Smooth muscle cell (in vitro differentiated cells): ENCODE results near the gene TLR4. TPM values are rescaled to one million over a fixed set of nuclear protein-coding genes. Genes with fewer than 3 reads are reported as not detected.

Experiments
- DNase-seq: peaks from one replicate; lab custom pipeline; 2025; ENCODE audit not compliant: unreplicated experiment; lab: John Stamatoyannopoulos, UW
- H2AFZ ChIP-seq: fragments of 200-600 bp; sonication (generic); 2 replicates; pipeline ENCODE4 v1.6.0; 2016; ENCODE audit warnings: antibody characterized with exemption, low read depth, mild to moderate bottlenecking
- H3F3A ChIP-seq: fragments of 200-600 bp; sonication (generic); 2 replicates; pipeline ENCODE4 v1.6.0; 2017; ENCODE audit warnings: antibody characterized with exemption, low read depth
- H3K27ac ChIP-seq: fragments of 200-600 bp; sonication (generic); 2 replicates; pipeline ENCODE4 v1.5.1; 2016; ENCODE audit warnings: low read depth, mild to moderate bottlenecking
- H3K27me3 ChIP-seq: fragments of 200-600 bp; sonication (generic); 2 replicates; pipeline ENCODE4 v1.6.1; 2016; ENCODE audit warnings: low read depth, mild to moderate bottlenecking
- H3K36me3 ChIP-seq: fragments of 200-600 bp; sonication (generic); 2 replicates; pipeline ENCODE4 v1.5.1; 2016; ENCODE audit warnings: low read depth
- H3K4me1 ChIP-seq: fragments of 200-600 bp; sonication (generic); 2 replicates; pipeline ENCODE4 v1.5.1; 2016; ENCODE audit warnings: low read depth
- H3K4me2 ChIP-seq: fragments of 200-600 bp; sonication (generic); 2 replicates; pipeline ENCODE4 v1.6.0; 2016; ENCODE audit warnings: mild to moderate bottlenecking
- H3K4me3 ChIP-seq: fragments of 200-600 bp; sonication (generic); 2 replicates; pipeline ENCODE4 v1.5.1; 2016; ENCODE audit warnings: mild to moderate bottlenecking
- H3K79me2 ChIP-seq: fragments of 200-600 bp; sonication (generic); 2 replicates; pipeline ENCODE4 v1.6.0; 2016; ENCODE audit warnings: low read depth, mild to moderate bottlenecking
- H3K9ac ChIP-seq: fragments of 200-600 bp; sonication (generic); 2 replicates; pipeline ENCODE4 v1.6.0; 2016; ENCODE audit warnings: low read depth
- H3K9me3 ChIP-seq: fragments of 200-600 bp; sonication (generic); replicated peaks from 2 replicates; pipeline ENCODE4 v1.5.1; 2016; ENCODE audit warnings: low read depth
- H4K20me1 ChIP-seq: fragments of 200-600 bp; sonication (generic); 2 replicates; pipeline ENCODE4 v1.6.0; 2016; ENCODE audit warnings: low read depth
- CTCF ChIP-seq: fragments of 200-600 bp; sonication (generic); IDR thresholded peaks from 2 replicates; pipeline ENCODE4 v1.5.1; 2017; ENCODE audit warnings: borderline replicate concordance, mild to moderate bottlenecking, antibody characterized with exemption; ENCODE audit not compliant: insufficient read depth, poor library complexity, severe bottlenecking
- WGBS: methylation state at CpG from one replicate; pipeline ENCODE4 v1.1.7; 2016; ENCODE audit warnings: low lambda C conversion rate; 5-methylcytosine and 5-hydroxymethylcytosine counted together
- polyA plus RNA-seq: library from polyadenylated mRNA; unstranded; fragments of >200 nt; fragmentation: Nextera tagmentation; extraction: Ambion mirVana; gene quantifications from 2 replicates; pipeline ENCODE4 v1.2.1, GENCODE V29; 2016
- total RNA-seq: library from RNA; depleted of rRNA; stranded (reverse); fragments of >200 nt; gene quantifications from 2 replicates; pipeline ENCODE4 v1.2.3, GENCODE V29; 2014

Gene TLR4
- total and polyA plus RNA-seq, 2 experiments from 2014 or later = 6.9 to 16.0 TPM

GRCh38 chr9:117715411-117715989 lies 11.3 kb downstream of the TLR4 start:
- no peak overlapping the region for H3K27ac ChIP-seq
- no peak overlapping the region for H3K4me3 ChIP-seq
- H3K36me3 ChIP-seq = peaks cover 18% of the 10 kb centered on the region
- TF ChIP-seq CTCF = no peak
- no peaks in the 10 kb centered on the region for H4K20me1 ChIP-seq
- H2AFZ ChIP-seq = no peak overlapping the region
- no peaks in the 10 kb centered on the region for H3F3A ChIP-seq
- H3K9ac ChIP-seq = no peak overlapping the region
- no peak overlapping the region for H3K4me2 ChIP-seq
- no peaks in the 10 kb centered on the region for H3K4me1 ChIP-seq
- DNase-seq = no peak
- WGBS = 86% methylated on average over 5 of the region's 5 CpGs
- no peaks in the 10 kb centered on the region for H3K79me2 ChIP-seq
- H3K27me3 ChIP-seq = no peaks in the 10 kb centered on the region
- no peaks in the 10 kb centered on the region for H3K9me3 ChIP-seq

DNA sequence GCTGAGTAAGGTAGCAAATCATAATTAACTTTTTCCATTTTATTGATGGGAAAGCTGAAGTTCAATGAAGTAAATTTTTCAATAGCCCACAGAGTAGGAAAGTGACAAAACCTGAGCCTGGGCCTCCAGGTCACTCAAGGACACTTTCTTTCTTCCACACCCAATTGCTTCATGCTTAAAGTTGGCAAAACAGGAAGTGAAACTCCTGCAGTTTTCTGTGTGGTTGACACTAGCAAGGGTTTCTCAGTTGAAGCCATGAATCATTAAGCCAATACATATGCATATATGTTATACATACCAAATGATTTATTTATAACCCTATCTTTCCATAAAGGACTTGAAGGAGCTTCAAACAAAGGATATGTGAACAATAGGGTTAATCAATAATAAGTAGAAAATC lies 13.9 kb downstream of the TLR4 start:
- Histone ChIP-seq H3K9ac (no peak overlapping the region), H3K9me3 (no peaks in the 10 kb centered on the region), H3K27me3 (no peaks in the 10 kb centered on the region), H3F3A (no peaks in the 10 kb centered on the region), H4K20me1 (no peaks in the 10 kb centered on the region), H3K4me3 (no peak overlapping the region), H3K79me2 (no peaks in the 10 kb centered on the region), H2AFZ (no peak overlapping the region), H3K4me1 (no peaks in the 10 kb centered on the region), H3K36me3 (peaks cover 3% of the 10 kb centered on the region), H3K27ac (peak overlapping the region; percentile 42), H3K4me2 (peak overlapping the region; percentile 41)
- no peak for DNase-seq
- TF ChIP-seq CTCF = no peak

GRCh38 chr9:117718701-117719100 lies 14.5 kb downstream of the TLR4 start:
- WGBS = 40% methylated on average over 2 of the region's 2 CpGs
- Histone ChIP-seq H3K36me3 (no peaks in the 10 kb centered on the region), H4K20me1 (no peaks in the 10 kb centered on the region), H3K27me3 (no peaks in the 10 kb centered on the region), H3K79me2 (no peaks in the 10 kb centered on the region), H3K4me2 (peak overlapping the region; percentile 41), H3K9me3 (no peaks in the 10 kb centered on the region), H3K4me1 (no peaks in the 10 kb centered on the region), H3K4me3 (no peak overlapping the region), H3F3A (peaks cover 4% of the 10 kb centered on the region), H3K9ac (no peak overlapping the region), H3K27ac (peak overlapping the region; percentile 42), H2AFZ (no peak overlapping the region)
- TF ChIP-seq CTCF = no peak
- DNase-seq = no peak
